OCI-LY7 (cell line): Measurements from ENCODE around the gene TMEM247.

ENCODE experiments used
- EZH2phosphoT487 ChIP-seq: fragments of 200-600 bp; sonication (generic); IDR thresholded peaks from 2 replicates; pipeline ENCODE4 v1.6.1; 2018; ENCODE audit warnings: low read depth, borderline replicate concordance, mild to moderate bottlenecking, mixed run types, antibody characterized with exemption, low read length, moderate library complexity, mixed read lengths
- TF ChIP-seq, protein P1 (sequence below): fragments of 200-600 bp; sonication (generic); conservative IDR thresholded peaks from 2 replicates; pipeline ENCODE4 v1.5.1; 2014; ENCODE audit warnings: mild to moderate bottlenecking, antibody characterized with exemption, low read length, moderate library complexity, mixed read lengths

DNA sequence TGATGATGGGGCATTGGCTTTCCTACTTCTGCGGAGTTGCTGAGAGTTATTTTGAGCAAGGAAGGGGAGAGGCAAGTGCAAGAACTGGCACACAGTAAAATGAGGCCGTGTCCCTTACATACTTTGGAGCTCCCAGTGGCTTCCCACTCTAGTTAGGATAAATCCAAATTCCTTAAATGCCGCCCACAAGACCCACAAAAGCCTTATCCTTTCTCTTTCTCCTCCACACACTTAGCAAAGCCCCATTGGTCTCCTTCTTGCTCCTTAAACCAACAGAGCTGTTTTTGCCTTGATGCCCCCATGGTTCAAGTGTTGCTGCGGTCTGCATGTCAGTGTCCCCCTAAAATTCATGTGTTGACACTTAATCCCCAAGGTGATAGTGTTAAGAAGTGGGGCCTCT is 24.3 kb downstream of the TMEM247 start:
- TF ChIP-seq, protein P1, sequence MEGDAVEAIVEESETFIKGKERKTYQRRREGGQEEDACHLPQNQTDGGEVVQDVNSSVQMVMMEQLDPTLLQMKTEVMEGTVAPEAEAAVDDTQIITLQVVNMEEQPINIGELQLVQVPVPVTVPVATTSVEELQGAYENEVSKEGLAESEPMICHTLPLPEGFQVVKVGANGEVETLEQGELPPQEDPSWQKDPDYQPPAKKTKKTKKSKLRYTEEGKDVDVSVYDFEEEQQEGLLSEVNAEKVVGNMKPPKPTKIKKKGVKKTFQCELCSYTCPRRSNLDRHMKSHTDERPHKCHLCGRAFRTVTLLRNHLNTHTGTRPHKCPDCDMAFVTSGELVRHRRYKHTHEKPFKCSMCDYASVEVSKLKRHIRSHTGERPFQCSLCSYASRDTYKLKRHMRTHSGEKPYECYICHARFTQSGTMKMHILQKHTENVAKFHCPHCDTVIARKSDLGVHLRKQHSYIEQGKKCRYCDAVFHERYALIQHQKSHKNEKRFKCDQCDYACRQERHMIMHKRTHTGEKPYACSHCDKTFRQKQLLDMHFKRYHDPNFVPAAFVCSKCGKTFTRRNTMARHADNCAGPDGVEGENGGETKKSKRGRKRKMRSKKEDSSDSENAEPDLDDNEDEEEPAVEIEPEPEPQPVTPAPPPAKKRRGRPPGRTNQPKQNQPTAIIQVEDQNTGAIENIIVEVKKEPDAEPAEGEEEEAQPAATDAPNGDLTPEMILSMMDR = no peak
- no peak for TF ChIP-seq EZH2phosphoT487
